ENCODE results near the gene VTN.

VTN gene, protein sequence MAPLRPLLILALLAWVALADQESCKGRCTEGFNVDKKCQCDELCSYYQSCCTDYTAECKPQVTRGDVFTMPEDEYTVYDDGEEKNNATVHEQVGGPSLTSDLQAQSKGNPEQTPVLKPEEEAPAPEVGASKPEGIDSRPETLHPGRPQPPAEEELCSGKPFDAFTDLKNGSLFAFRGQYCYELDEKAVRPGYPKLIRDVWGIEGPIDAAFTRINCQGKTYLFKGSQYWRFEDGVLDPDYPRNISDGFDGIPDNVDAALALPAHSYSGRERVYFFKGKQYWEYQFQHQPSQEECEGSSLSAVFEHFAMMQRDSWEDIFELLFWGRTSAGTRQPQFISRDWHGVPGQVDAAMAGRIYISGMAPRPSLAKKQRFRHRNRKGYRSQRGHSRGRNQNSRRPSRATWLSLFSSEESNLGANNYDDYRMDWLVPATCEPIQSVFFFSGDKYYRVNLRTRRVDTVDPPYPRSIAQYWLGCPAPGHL

DNA sequence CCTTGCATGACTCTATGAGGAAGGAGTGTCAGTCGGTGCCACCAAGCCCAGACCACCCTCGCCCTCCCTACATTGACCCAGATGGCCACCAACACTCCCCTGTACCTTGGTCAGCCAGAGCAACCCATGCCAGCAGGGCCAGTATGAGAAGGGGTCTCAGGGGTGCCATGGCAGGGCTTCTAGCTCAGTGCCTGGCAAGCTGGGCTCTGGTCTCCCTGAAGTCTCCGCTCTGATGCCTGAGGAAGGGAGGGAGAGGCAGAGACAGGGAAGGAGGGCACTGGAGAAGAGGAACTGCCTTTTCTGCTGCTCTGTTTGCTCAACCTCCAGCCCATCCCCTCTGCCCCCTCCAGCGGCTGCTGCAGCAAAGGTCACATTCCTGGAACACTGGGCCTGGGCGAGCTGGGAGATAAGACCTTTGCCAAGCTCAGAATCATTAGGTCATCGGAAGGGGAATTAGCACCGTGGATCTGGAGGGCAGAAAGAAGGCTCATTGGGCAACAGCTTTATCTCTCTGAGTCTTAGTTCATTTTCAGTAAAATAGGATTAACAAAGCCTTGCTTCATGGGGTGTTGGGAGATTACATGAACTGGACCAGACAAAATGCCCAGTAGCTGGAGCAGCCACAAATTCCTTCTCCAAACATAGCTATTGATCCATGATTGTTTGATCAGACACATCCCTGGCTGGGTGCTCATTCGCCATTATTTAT is at the start of gene VTN:
VTN (minus strand) TSS at position 273 of the 709 bp plus-strand sequence; CDS start at position 169, 104 bp downstream.
- DNase-seq (ENCODE audit: insufficient read length, low spot score) (no peak), FAIRE-seq (peak; percentile 44)

DNA sequence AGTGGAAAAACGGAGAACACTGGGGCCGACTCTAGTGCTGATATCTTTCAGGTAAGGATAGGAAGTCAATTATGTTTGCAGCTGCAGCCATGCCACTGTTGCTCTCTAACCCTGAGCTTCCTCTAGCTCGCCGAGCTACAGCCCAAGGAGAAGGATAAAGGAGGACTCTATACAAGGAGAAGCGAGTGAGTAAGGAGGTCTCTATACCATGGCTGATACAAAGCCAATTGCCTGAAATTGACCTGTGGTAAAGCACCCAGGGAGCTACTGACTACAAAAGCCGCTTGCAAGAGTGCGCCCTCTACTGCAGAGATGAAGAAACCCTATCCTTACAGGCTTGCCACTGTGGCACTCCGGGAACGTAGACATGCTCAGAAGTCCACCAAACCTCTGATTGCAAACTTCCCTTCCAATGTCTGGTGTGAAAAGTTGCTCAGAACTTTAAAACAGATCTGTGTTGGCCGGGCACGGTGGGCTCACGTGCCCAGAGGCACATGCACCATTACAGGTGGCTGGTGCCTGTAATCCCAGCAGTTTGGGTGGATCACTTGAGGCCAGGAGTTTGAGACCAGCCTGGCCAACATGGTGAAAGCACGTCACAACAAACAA is 46.7 kb upstream of the VTN start:
- DNase-seq (ENCODE audit: insufficient read length, low spot score): peak; percentile 71

DNA sequence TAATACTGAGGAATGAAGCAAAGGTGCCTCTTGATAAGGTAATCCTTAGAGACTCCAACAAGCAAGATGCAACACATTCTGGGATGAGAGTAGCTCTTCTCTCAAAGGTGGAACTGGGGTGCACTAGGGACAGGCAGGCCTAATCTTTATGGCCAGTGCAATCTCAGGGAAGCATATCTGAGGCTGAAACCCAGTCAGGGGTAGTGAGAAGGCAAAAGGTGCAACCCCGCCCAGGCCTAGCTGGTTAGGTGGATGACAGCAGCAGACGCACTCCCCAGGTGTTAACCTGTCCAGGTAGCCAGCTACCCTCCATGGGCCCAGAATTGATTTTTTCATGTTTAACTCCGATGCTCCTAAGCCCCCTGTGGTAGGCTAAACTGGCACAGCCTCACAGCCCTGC is 45.8 kb upstream of the VTN start:
- no peak for FAIRE-seq
- DNase-seq (ENCODE audit: insufficient read length, low spot score): no peak

More for the DNA sequence above, 46.7 kb upstream of the VTN start:
- peak; percentile 57 for FAIRE-seq

DNA sequence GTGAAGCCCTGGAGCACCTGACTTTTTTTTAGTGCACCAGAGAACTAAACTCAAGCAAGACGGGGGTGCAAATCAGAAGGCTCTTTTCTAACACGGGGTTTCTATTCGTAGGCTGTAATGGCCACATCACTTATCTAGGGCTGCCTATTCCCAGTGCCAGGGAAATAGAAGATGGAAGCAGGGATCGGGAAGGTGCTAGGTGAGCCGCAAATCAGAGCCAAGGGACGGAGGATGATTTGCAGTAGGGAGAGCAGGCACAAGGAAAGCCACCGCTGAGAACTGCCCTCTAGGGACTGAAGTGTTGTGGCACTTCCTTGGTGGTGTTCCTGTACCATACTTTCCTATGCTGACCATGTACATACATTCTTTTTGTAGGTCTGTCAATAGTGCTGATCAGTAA is 43.7 kb upstream of the VTN start:
- FAIRE-seq (no peak), DNase-seq (ENCODE audit: insufficient read length, low spot score) (no peak)

DNA sequence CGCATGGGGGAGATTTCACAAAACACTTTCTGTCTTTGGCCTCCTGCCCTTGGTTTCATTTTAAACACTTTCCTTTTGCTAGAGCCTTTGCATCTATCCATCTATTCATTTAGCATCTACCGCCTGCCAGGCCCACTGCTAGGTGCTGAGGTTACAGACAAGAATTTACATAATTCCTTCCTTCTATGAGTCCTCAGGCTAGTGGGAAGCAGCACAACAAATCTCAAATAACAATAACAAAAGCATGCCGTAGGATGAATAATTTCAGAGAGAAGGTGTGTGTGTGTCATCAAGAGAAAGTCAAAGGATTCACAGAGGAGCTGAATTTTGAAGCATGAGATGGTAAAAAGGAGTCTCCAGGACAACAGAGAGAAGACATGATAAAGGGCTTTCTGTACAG is 42.0 kb upstream of the VTN start:
- FAIRE-seq (no peak), DNase-seq (ENCODE audit: insufficient read length, low spot score) (no peak)

DNA sequence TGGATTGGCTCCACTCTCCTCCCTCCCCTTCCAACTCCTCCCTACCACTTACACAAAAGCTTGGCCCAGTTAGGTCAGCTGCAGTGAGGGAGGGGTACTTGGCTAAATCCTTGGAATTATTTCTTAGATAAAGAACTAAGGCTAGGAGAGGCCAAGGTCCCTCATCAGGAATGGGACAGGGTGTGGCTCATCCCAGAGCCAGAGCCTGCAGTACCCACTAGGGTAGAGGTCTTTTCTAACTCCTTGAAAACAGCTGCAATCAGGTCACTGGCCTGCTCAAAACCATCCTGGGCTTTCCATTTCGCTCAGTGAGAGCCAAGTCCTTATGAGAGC is 37.8 kb upstream of the VTN start:
- FAIRE-seq (no peak), DNase-seq (ENCODE audit: insufficient read length, low spot score) (no peak)

DNA sequence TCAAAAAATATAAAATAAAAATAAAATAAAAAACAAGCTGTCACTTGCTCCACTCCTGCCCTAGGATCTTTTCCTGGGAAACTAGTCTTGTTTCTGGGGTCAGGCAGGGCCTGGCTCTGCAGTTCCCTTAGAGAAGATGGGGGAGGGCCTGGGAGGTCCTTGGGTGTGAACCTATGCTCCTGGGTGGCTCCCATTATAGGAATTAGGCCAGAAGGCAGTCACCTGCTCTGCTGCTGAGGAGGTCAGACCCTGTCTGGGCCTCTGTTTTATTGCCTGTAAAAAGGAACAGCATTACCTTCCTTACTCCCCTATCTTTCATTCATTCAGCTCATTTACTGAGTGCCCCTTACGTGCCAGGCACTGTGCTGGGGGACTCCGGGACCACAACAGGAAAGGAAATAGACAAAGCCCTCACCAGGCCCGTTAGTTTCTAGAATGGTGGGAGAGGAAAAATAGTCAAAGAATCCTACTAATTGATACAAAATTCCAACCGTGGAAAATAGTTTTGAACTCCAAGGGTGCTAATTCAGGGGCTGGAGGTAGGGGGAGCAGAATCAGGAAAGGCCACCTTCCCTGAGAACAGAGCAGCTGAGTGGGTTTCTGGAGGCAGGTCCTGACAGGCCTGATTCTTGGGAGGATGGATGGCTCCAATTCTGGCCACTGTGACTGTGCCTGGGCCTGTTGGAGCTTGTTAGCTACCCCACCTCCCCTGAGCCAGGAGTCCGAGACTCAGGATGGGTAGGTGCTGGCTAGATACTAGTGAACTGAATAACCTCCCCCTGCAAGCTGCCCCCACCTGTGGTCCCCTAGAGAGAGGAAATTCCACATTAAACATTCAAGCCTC is 37.2 kb upstream of the VTN start:
- peak; percentile 72 for DNase-seq (ENCODE audit: insufficient read length, low spot score)
- FAIRE-seq: no peak

DNA sequence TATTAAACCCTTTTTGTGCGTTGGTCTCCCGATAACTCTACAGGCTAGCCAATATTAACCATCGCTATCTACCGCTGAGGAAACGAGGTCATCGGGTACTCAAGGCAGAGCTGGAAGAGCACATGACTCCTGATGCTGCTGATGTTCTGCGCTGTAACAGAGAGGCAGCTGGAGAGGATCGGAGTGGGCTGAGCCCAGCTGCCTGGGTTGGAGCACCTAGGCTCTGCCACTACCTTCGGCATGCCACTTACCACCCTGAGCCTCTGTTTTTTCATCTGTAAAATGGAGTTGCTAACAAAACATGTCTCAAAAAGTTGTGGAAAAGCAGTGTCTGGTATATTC is 36.3 kb upstream of the VTN start:
- peak; percentile 4 for FAIRE-seq
- DNase-seq (ENCODE audit: insufficient read length, low spot score): no peak

DNA sequence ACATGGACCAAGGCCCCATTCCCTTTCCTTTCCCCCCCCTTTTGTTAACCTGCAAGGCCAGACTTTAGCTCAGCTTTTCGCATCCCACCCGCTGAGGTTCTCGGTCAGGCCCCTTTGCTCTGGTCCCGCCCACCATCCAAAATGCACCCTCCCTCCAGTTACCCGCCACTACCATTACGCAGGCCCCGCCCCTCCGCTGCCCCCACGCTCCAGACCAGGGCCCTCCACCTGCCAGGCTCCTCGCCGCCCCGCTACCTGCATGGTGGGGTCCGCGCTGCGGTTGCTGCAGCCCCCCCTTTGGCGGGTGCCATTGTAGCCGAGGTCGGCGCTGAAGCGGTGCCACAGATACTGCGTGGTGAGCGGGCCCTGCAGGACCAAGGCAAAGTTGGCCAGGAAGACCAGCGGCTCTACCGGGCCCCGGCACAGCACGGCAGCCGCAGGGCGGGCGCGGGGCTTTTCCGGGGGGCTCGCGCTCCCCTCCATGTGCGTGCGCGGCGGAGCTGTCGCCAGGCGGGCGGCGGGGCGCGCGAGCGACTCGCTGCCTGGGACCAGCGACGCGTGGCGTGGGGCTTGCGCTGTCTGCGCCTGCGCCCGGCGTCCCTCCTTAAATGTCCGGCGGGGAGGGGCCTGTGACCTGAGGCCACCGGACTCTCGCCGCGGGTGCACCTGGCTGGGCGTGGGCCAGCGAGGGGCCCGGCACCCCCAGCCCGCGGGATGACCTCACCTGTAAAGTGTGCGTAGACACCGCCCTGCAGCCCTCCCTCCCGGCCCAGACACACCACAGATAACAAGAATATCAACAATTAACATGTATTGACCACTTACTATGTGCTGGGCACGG is 35.7 kb upstream of the VTN start, which contains the start of gene SLC46A1:
SLC46A1 (minus strand) TSS at position 581 of the 841 bp plus-strand sequence; CDS start at position 483, 98 bp downstream.
- DNase-seq (ENCODE audit: insufficient read length, low spot score) (peak; percentile 74), FAIRE-seq (peak; percentile 88)

DNA sequence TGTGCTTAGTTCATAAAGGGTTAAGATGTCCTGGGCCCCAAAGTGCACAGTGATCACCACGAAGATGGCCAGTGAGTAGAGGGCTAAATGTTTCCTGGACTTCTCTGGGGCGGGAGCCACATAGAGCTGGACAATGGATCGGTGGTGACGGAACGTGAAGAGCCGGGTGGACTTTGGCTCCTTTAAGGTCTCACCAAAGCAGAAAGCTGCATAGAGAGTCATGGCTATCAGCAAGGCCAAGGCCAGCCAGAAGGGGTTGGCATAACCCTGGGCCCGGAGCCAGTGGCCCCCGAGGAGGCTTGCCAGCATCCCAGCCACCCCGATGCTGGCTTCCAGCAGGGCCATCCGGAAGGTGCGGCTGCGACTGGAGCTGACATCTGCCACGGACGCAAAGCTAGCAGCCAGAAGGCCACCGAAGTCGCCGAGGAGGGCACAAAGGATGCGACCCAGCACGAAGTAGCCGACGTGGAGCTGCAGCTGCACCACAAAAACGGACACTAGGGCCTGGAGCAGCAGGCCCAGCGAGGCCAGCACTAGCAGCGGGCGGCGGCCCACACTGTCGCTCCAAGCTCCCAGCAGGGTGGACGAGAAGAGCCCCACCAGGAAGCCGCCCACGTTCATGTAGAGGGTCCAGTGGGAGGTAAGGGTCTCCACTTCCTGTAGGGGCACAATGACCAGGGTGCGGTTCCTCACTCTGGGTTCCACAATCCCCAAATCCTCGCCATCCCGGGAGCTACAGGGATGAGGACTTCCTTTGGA is 34.9 kb upstream of the VTN start:
- DNase-seq (ENCODE audit: insufficient read length, low spot score) (no peak), FAIRE-seq (peak; percentile 58)

DNA sequence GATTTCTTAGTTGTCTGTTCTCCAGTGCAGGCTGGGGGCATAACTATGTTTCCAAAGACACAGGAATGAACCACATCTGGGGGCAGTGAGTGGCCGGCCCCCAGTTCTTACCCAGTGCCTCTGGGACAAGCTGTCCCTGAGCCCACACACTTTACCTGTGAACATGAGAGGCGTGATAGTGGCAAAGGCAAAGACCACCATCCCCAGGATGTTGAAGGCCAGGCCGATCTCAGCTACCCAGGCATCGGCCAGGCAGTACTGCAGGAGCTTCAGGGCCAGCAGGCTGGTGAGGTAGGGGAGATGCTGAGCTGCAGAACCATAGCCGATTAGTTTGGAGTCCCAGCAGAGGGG is 34.3 kb upstream of the VTN start:
- FAIRE-seq (no peak), DNase-seq (ENCODE audit: insufficient read length, low spot score) (no peak)

DNA sequence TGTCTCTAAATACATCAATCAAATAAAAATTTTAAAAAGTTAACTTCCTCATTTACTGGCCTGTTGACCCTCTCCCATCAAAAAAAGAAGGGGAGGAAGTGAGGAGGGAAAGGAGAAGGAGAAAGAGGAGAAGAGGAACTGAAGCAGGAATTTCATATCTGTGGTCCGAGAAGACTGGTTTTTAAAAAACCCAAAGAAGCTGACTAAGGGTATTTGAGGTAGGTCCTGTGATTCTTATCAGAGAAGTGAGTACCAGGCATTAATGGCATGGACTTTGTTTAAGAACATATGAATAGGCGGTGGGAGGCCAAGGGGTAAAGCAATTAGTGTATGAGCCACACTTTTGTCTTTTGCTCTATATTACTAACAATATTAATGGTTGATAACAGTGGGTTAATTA is 33.9 kb upstream of the VTN start:
- DNase-seq (ENCODE audit: insufficient read length, low spot score): no peak
- FAIRE-seq: no peak

DNA sequence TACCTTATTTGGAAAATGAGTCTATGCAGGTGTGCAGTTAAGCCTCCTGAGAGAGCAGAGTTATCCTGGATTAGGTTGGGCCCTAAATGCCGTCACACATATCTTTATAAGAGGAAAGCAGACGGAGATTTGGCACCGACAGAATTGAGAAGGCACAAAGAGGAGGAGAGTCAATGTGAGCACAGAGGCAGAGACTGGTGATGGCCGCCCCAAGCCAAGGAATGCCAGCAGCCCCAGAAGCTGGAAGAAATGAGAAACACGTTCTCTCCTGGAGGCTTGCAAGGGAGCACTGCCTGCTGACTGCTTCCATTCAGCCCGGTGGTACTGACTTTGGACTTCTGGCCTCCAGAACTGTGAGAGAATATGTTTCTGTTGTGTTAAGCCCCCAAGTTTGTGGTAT is 32.7 kb upstream of the VTN start:
- DNase-seq (ENCODE audit: insufficient read length, low spot score): no peak
- FAIRE-seq: no peak

DNA sequence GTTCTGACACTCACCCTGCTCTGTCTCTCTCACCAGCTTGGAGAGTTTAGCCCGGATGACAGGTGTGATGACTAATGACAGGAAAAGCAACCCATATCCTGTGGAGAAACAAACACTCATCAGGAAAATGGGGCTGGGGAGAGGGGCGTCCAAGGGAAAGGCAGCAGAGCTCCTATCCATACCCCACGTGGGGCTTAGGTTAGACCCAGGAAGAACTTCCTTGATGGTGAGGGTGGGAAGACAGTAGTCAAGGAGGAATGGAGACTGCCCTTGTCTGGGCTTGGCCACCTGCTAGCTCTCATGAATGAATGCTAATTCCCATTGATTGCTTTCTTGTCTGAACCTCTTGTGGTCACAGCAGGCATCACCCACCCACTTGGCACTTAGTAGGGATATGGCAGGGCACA is 32.1 kb upstream of the VTN start:
- no peak for FAIRE-seq
- no peak for DNase-seq (ENCODE audit: insufficient read length, low spot score)

DNA sequence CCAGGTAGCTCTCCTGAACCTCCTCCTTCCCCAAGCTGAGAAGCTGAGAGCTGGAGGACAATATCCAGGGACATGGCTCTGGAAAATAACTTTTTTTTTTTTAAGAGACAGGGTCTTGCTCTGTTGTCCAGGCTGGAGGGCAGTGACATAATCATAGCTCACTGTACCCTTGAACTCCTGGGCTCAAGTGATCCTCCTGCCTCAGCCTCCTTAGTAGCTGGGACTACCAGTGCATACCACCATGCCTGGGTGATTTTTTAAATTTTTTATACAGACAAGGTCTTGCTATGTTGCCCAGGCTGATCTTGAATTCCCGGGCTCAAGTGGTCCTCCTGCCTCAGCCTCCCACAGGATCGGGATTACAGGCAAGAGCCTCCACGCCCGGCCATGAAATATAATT is 29.7 kb upstream of the VTN start:
- DNase-seq (ENCODE audit: insufficient read length, low spot score) (no peak), FAIRE-seq (no peak)

DNA sequence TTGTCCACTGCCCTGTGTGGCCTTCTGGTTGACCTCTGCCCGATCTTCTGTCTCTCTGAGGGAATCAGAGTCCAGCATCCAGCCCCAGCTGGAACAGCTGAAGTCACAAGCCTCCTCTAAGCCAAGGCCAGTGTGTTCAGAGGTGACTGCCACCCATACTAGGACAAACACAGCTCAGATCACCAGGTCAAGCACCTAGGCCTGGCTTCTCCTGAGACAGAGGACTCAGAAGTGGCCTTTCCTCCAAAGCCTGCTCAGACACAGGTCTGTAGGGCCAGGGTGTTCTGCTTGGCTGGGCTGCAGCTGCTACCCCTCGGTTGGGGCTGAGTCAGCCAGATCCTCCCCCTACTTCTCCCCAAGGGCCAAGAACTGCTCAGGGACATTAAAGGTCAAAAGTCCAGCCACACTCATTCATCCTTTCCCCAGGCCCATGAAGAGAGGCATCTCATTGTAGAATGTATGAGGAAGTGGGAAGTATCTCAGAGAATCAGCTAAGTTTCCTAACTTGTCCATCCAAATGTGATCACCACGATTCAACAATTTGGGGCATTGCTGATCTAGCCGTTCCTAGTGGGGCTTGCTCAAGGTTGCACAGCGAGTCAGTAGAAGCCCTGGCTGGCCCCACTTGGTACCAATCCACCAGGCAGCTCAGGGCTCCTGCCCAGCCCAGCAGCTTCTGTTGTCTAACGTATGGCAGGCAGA is 28.3 kb upstream of the VTN start:
- DNase-seq (ENCODE audit: insufficient read length, low spot score) (no peak), FAIRE-seq (no peak)

DNA sequence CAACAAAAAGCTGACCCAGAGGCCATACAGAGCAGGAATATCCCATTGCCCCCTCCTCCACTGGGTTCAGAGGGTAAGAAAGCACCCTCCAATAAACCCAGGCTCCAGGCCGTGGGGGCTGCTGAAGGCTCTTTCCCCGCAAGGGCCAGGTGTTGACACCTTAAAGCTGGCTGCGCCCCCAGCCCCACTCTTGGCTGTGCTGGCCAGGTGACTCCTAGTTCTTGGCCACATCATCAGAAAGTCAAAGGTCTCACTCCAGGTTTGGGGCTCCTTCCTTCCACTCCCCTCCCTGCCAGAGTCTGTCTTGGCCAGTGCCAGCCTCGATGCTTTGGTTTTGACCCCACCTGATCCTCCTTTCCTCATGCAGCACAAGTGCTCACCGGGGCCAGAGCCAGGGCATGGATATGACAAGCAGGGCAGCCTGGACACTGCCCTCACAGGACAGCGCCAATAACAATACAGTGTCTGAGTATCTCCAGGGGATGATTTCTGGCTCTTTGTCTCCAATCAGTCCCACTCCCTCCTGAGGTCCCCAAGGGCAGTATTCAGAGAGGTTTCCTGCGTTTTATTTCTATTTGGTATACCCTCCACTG is 27.7 kb upstream of the VTN start:
- DNase-seq (ENCODE audit: insufficient read length, low spot score) (no peak), FAIRE-seq (no peak)

DNA sequence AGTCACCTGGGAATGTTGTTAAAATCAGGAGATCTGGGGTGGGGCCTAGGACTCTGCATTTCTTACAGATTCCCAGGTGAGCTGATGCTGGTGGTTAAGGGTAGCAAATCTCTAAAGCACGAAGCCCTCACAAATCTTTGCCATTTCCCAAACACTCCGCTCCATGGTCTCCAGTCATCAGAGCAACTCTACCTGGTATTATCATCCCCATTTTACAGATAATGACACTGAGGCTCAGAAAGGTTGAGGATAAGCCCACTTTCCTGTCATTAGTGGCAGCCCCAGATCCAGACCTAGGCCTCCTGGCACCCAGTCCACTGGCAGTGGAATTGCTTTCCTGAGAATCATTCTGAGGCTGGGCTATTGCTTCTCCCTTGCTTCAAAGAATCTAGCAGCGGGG is 27.2 kb upstream of the VTN start:
- FAIRE-seq (no peak), DNase-seq (ENCODE audit: insufficient read length, low spot score) (no peak)
